EL (cell line): ENCODE results near the gene OR5B3.
"Not testable (repeated sequence)": the region's sequence is repeated elsewhere in the genome, so short reads cannot be mapped to it uniquely, and the experiment has no call there.

Source experiments
- DNase-seq: peaks from one replicate; pipeline ENCODE4 v3.0.0-alpha.2; 2016

The OR5B3 gene

DNA sequence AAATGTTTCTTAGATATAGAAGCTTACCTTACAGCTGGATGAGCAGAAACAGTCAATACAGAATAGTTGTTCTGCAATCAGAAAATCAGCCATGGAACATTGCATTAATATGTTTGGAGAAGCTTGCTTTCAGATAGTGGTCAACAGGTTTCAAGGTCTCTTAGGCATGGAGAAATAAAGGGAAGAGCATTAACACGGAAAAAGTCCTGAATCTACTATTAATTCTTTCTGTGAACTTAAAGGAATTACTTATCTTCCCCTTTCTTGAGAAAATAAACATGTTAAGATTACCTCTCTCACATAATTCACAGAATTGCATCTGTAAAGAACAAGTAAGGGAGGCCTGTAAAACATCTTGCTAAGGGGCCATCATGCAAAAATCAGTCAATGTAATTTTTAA, at the start of gene OR5B3:
OR5B3 (minus strand) TSS at position 101 of the 400 bp plus-strand sequence. CDS start 3,465 bp downstream, outside the sequence.
- no peak for DNase-seq

DNA sequence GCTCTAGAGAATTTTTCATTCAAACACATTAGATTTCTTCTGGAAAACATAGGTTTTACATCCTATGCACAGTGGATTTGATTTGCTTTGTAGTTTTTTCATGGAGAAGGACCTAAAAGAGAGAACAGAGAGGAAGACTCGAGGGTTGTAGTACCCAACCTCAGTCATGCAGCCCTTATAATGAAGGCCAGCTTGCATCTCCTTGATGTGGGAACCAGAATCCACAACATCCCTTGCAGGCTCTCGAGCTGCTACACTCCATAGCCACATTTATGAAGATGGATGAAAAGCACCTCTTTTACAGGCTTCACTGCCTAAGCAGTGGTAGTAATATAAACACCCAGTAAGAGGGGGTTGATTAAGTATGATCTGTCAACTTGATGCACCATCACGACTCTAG, 44.9 kb upstream of the OR5B3 start:
- no peak for DNase-seq

DNA sequence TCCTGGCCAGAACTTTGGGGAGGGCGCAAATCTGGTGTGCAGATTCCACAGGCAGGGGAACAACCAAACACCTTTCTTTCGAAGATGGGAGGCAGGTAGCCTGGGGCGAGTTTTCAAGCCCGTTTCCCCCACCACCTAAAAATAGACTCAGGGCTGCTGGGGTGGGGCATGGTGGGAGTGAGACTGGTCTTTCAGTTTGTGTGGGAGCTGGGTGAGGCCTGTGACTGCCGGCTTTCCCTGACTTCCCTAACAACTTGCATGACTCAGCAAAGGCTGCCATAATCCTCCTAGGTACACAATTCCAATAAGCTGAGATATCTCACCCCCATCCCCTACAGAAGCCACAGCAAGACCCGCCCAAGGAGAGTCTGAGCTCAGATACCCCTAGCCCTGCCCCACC, 39.6 kb upstream of the OR5B3 start:
- no peak for DNase-seq

DNA sequence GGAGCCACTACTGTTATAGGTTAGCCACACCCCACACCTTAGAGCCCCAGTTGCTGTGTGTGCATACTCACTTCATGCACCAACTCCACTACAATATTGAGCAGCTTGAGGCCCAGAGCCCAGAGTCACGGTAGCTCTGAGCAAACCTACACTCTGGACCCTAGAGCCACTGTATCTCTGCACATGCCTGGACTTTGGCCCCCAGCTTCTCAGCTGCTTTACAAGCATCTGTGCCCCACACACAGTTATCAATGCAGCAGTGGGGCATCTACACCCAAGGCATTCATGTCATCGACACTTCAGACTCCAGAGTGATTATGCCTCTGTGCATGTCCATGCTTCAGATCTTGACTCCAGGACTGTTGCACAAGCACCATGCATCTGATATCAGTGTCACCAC, 37.6 kb upstream of the OR5B3 start:
- no peak for DNase-seq

DNA sequence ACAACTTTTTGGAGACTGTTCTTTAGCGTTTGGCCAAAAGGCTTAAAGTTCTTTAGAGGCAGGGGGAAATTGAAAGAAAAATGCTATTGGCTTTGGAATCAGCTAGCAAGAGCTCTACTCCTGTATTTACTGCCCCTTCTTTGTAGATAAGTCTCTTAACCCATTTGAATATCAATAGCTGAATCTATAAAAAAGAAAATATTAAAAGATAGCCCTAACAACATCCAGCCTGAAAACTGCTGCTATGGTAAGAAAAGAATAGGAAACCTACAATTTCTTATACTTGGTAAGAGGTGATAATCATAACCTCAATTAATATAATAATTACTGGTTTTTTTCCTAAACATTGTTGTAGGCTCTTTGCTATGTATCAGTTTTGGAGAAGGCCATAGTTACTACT, 35.5 kb upstream of the OR5B3 start, which contains the start of gene OR5B12:
OR5B12 (minus strand) TSS at position 101 of the 400 bp plus-strand sequence. CDS start 2,085 bp downstream, outside the sequence.
- no peak for DNase-seq

DNA sequence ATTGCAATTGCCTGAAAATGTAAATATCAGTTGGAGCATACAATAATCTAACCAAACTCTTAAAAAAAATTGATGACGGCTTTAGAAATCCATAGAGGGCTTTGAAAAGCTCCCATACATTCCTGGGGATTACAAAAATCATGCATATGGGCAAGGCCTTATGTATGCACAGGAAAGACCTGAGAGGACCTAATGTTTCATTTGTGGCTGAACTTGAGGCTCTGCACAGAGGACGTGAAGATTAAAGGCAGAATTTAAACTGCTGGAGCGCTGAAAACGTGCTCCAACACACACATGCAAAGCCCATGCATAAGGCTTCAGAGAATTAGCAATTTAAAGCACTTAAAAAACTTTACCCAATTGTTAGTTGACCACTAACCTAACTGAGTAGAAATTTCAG, 31.8 kb upstream of the OR5B3 start:
- DNase-seq, result no peak

DNA sequence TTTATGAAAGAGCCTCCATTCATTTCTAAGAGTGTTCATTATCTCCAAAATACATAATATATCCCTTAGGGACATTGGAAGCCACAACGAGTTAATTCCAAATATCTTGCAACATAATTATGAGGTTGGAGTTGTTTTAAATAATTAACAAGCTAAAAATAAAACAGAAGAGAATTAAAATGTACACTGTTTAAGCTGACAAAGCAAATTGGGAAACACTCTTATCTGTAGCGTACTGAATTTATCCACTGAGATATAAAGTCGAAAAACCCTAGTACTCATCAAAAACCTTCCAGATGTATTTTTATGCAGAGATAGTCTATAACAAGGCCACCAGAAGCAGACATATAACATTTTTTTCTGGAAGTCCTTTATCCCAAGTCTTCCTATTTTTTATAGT, 27.5 kb upstream of the OR5B3 start:
- DNase-seq, result no peak

DNA sequence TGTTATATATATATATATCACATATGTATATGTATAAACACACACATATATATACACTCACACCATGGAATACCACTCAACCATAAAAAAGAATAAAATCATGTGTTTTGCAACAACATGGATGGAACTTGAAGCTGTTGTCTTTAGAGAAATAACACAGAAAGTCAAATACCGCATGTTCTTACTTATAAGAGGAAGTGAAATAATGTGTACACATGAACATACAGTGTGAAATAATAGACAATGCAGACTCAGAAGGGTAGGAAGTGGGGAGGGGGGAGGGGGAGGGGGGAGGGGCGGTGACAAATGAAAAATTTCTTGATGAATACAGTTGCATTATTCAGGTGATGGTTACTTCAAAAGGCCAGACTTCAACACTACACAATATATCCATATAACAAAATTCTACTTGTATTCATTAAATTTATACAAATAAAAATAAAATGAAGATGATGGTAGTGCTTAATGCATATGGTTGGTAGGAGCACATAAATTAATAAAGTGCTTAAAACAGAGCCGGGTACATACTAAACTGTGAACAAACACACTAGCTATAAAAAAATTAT, 27.0 kb upstream of the OR5B3 start:
- DNase-seq, result no peak

DNA sequence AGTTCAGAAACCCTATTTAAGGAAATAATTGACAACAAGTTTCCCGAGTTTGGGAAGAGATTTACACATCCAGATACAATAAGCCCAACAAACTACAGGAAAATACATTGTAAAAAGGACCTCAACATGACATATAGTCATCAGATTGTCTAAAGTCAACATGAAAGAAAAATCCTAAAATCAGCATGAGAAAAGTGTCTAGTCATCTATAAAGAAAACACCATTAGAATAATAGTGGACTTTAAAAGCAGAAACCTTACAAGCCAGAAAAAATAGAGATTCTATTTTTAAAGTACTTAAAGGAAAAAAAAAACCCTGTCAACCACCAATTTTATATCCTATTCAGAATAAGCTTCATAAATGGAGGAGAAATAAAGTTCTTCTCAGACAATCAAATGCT, 22.6 kb upstream of the OR5B3 start:
- DNase-seq, result no peak

DNA sequence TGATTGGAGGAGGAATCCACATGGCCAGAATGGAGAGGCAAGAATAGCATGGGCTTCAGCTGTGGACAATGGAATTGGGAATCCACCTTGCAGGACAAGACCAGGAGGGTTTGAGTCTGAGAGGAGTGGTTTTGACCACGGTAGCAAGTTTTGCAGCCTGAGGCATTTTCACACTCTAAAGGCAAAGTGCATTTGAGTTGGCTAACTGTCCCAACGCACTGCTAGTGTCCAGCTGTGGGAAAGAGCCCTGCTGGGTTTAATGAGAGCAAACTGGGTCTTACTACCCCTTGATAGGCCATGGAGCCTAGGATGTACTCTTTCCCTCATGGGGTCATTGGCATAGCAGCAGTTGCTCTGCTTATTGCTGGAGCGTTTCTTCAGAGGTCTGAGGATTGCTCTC, 21.3 kb upstream of the OR5B3 start, which contains the start of gene OR5B2:
OR5B2 (minus strand) TSS at position 101 of the 400 bp plus-strand sequence. CDS start 4,860 bp downstream, outside the sequence.
- no peak for DNase-seq

DNA sequence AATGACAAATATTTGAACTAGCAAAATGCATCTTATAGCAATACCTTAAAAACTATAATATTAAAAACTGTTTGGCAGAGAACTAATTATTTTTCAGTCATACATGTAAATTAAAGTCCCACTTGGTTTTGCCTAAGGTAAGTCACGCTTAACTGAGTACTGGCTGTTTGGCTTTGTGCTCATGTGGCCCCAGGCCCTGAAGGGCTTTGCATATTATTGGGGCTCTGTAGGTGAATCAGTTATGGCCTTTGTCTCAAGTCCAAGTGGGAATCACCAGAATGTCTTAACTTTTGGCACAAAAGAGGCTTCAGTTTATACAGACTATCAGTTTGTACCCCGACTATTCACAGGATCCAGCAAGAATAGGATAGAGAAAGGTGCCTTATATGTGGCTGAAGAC, 7.1 kb downstream of the OR5B3 start:
- DNase-seq, result not testable (repeated sequence)

DNA sequence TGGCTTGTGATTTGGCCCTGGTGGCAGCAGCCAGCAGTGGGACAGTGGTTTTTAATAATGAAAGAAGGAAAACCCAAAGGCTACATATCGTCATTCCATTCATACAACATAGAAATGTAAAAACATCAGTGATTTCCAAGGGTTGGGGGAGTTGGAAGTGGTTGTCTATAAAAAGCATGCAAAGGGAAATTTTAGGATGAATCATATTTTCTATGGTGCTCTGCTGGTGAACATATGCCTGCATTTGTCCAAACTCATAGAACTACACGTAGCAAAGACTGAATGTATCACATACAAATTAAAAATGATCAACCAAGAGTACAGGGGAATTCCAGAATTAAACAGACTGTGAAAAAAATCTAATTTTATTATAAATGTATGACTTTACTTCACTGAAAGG, 11.1 kb downstream of the OR5B3 start:
- DNase-seq, result peak; percentile 75

DNA sequence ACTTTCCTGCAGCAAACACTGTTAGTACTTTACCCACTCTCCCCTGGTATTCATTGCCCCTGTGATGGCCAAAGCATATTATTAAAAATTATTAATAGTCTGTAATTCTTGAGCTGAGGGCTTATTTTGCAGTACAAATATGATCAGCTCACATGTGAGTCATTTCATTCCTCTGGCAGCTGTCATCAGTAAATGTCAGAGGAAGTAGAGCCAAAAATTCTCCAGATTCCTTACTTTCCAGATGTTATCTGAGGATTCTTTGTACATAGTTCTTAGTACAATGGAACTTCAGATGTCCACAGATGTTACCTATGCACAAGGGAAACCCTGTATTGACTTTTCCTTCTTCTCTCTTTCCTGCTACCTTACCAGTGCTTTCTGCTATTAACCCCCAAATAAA, 12.5 kb downstream of the OR5B3 start:
- peak; percentile 92 for DNase-seq

DNA sequence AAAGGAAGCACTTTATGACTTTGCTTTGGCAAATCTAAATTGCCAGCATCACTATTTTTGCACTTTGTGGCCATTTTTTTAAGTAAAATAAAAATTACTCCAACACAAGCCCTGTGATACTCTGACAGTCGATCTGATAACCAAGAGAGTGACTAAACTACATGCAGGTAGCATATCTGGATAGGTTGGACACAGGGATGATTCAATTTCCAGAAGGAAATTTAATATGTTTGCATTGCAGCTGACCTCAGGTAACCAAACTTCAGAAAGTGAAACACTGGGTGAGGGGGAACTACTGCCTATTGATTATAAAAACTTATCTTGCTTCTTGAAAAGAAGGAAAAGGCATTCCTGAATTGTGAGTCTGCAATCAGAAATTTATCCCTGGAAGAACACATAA, 13.9 kb downstream of the OR5B3 start:
- DNase-seq, result peak; percentile 42

DNA sequence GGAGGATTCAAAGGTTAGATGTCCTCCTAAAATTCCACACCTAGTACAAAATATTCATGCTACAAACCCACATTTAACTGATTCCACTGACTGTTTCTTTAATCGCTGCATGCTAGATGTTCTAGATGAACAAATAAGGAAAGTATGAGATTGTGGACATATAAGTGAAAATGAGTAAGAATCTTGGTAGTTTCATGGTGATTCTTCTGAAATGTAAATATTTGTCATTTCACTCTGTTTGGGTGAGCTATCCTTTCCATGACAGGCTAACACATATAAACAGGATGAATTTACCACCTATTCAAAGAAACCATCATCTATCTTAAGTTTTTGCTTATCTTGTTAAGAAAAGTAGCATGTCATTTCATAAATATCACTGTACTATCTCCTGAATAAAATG, 14.8 kb downstream of the OR5B3 start:
- peak; percentile 41 for DNase-seq

DNA sequence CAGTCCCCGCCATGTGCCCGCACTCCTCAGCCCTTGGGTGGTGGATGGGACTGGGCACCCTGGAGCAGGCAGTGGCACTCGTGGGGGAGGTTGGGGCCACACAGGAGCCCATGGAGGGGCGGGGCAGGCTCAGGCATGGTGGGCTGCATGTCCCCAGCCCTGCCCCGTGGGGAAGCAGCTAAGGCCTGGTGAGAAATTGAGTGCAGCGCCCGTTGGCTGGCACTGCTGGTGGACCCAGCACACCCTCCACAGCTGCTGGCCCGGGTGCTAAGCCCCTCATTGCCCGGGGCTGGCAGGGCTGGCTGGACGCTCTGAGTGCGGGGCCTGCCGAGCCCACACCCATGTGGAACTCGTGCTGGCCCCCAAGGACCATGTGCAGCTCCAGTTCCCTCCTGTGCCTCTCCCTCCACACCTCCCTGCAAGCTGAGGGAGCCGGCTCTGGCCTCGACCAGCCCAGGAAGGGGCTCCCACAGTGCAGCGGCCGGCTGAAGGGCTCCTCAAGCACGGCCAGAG, 16.1 kb downstream of the OR5B3 start:
- no peak for DNase-seq

DNA sequence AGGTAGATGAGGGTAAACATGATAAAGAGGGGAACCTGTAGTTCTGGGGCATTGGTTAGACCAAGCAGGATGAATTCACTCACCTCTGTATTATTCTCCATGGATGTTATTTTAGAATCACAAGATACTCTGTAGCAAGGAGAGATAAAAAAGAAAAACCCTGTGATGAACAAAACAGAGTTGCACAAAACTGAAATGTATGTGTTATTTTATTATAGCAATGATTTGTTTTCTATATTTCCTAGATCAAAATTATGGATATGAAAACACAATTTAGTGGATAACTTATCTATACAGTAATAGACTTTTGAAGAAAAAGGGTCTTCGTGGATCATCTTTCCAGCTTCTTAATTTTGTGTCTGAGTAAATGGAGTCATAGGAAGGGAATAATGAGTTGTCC, 47.7 kb downstream of the OR5B3 start, which contains the start of gene OR5B17:
OR5B17 (minus strand) TSS at position 101 of the 400 bp plus-strand sequence; CDS start at position 101, 0 bp downstream.
- no peak for DNase-seq

DNA sequence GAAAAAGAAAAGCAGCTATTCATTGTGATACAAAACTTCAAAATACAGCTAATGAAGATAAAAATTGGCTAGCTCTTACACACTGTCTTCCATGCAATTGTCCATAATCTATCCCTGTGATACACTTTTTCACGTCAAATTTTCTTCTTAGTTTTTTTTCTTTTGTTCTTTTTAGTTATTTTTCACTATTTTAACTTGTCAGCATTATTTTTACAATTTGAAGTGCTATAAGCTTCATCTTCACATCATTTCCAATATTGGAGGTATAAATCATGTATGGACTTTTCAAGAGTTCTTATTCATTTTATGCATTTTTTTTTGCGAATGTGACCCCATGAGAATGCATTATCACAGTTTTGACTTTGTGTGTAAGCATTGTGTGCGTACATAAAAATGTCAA, 51.9 kb downstream of the OR5B3 start:
- no peak for DNase-seq
